Esophagus muscularis mucosa (tissue), 4 donors: ENCODE measurements around the gene OAT. TPM values are rescaled to one million over a fixed set of nuclear protein-coding genes. Genes with fewer than 3 reads are reported as not detected.

Source experiments
- DNase-seq: peaks from one replicate; pipeline ENCODE4 v3.0.0-alpha.2; 2017; ENCODE audit errors: extremely low spot score
- H3K27ac ChIP-seq, 4 donors: fragments of 200-600 bp; sonication (generic); replicated peaks in 1 of 4; 1 replicate in 3 of 4; 2 replicates in 1 of 4; pipeline ENCODE4 v1.5.1; 2016 to 2019; ENCODE audit warnings: mild to moderate bottlenecking in 1 of 4
- H3K27me3 ChIP-seq, 4 donors: fragments of 200-600 bp; sonication (generic); one replicate each; pipeline versions ENCODE4 v1.5.1 to v1.6.0; 2016 to 2019
- H3K36me3 ChIP-seq, 4 donors: fragments of 200-600 bp; sonication (generic); one replicate each; pipeline ENCODE4 v1.5.1; 2016 to 2019
- H3K4me1 ChIP-seq, 4 donors: fragments of 200-600 bp; sonication (generic); one replicate each; pipeline ENCODE4 v1.5.1; 2016 to 2019
- H3K4me3 ChIP-seq, 4 donors: fragments of 200-600 bp; sonication (generic); 1 replicate in 2 of 4; 2 replicates in 2 of 4; pipeline ENCODE4 v1.5.1; 2016 to 2019; ENCODE audit warnings: mild to moderate bottlenecking in 4 of 4, moderate library complexity in 1 of 4
- H3K9me3 ChIP-seq, 4 donors: fragments of 200-600 bp; sonication (generic); 1 replicate in 3 of 4; 2 replicates in 1 of 4; pipeline ENCODE4 v1.5.1; 2016 to 2019
- CTCF ChIP-seq, 3 experiments: fragments of 200-600 bp in 2 of 3; fragments of 450-650 bp in 1 of 3; sonication (generic) in 2 of 3; IDR thresholded peaks; one replicate each; pipeline ENCODE4 v1.5.1; 2017 to 2019; ENCODE audit warnings: antibody characterized with exemption in 3 of 3, mild to moderate bottlenecking in 2 of 3, moderate library complexity in 1 of 3
- EP300 ChIP-seq: sonication (generic); formaldehyde crosslinking; IDR thresholded peaks from one replicate; pipeline ENCODE4 v1.6.1; 2017; ENCODE audit warnings: antibody characterized with exemption
- POLR2A ChIP-seq: fragments of 450-650 bp; IDR thresholded peaks from one replicate; pipeline ENCODE4 v1.6.1; 2017; ENCODE audit warnings: antibody characterized with exemption, moderate library complexity, mild to moderate bottlenecking, low read depth
- POLR2AphosphoS5 ChIP-seq, 2 donors: sonication (generic); formaldehyde crosslinking; IDR thresholded peaks; one replicate each; pipeline ENCODE4 v1.6.1; 2017; ENCODE audit warnings: antibody characterized with exemption in 2 of 2
- whole genome bisulfite sequencing: methylation state at CpG from one replicate; pipeline ENCODE4 v1.1.5; 2018; 5-methylcytosine and 5-hydroxymethylcytosine counted together
- intact Hi-C: fragments of 100-400 bp; cut with DNase I; formaldehyde crosslinking; loops from one replicate; pipeline ENCODE4 v1.15.1; 2023
- total RNA-seq, 4 donors: library from RNA; depleted of rRNA; stranded (reverse); fragments of >200 nt; gene quantifications; one replicate each; pipeline versions ENCODE4 v1.1.0 to v1.2.1, GENCODE V29; 2016

Gene OAT
- total RNA-seq, 4 donors from 2014 or later: 98.8 to 169 (median 143) TPM

GRCh38 chr10:124416733-124417132 is 2.0 kb downstream of the OAT start:
- H3K27ac ChIP-seq: peak overlapping the region; percentile 97 to 99 (median 98)

GRCh38 chr10:124415210-124415609 is 3.5 kb downstream of the OAT start:
- TF ChIP-seq POLR2A: no peak
- TF ChIP-seq CTCF (IDR thresholded peaks at IDR 0.05): no peak
- no peak for TF ChIP-seq POLR2AphosphoS5 (IDR thresholded peaks at IDR 0.05)
- TF ChIP-seq EP300: no peak
- Histone ChIP-seq H3K4me1 (peaks cover 20 to 65% (median 62%) of the 10 kb centered on the region in 4 donors), H3K4me3 (peak overlapping the region in 1 of 4 donors; percentile 12), H3K27ac (peak overlapping the region; percentile 74 to 99 (median 98)), H3K9me3 (no peaks in the 10 kb centered on the region), H3K27me3 (no peaks in the 10 kb centered on the region), H3K36me3 (peaks cover 0 to 23% (median 10%) of the 10 kb centered on the region in 4 donors)
- 64% methylated on average over 2 of the region's 2 CpGs for WGBS
- no peak for DNase-seq
- intact Hi-C loops: loop anchor here (5.0 kb wide), 1 partner anchor 327 kb away; the partner anchor contains the start of gene FAM53B

More at GRCh38 chr10:124416733-124417132, 2.0 kb downstream of the OAT start:
- intact Hi-C loops: loop anchor here (5.0 kb wide), 1 partner anchor 326 kb away; the partner anchor contains the start of gene FAM53B
- peak overlapping the region in 1 of 4 donors; percentile 93 for H3K4me3 ChIP-seq
- peaks cover 20 to 64% (median 59%) of the 10 kb centered on the region in 4 donors for H3K4me1 ChIP-seq
- WGBS: 59% methylated on average over 6 of the region's 6 CpGs
- peaks cover 0 to 9% (median 0%) of the 10 kb centered on the region in 4 donors for H3K36me3 ChIP-seq
- no peak for TF ChIP-seq EP300
- TF ChIP-seq POLR2AphosphoS5 (IDR thresholded peaks at IDR 0.05): peak in 1 of 2 donors; percentile 23
- TF ChIP-seq POLR2A: no peak
- TF ChIP-seq CTCF (IDR thresholded peaks at IDR 0.05): no peak
- H3K9me3 ChIP-seq: no peaks in the 10 kb centered on the region
- DNase-seq: no peak
- H3K27me3 ChIP-seq: no peaks in the 10 kb centered on the region

- Histone ChIP-seq H3K9me3 (no peaks in the 10 kb centered on the region), H3K4me3 (no peak overlapping the region), H3K36me3 (peaks cover 0 to 27% (median 15%) of the 10 kb centered on the region in 4 donors), H3K4me1 (peaks cover 17 to 67% (median 57%) of the 10 kb centered on the region in 4 donors), H3K27ac (peak overlapping the region; percentile 74 to 99 (median 98)), H3K27me3 (no peaks in the 10 kb centered on the region)
- intact Hi-C loops: no loop called here
- TF ChIP-seq POLR2A (no peak), CTCF (IDR thresholded peaks at IDR 0.05) (no peak), POLR2AphosphoS5 (IDR thresholded peaks at IDR 0.05) (no peak), EP300 (no peak)
- 32% methylated on average over 4 of the region's 4 CpGs for WGBS
- DNase-seq: no peak
These were observed 4.6 kb downstream of the OAT start for GRCh38 chr10:124414076-124414475.

- H3K4me3 ChIP-seq: no peak overlapping the region
- TF ChIP-seq CTCF (IDR thresholded peaks at IDR 0.05): no peak
- no peak for TF ChIP-seq EP300
- no peak for TF ChIP-seq POLR2AphosphoS5 (IDR thresholded peaks at IDR 0.05)
- TF ChIP-seq POLR2A: no peak
- intact Hi-C loops: no loop called here
- H3K27me3 ChIP-seq: no peaks in the 10 kb centered on the region
- no peak for DNase-seq
- H3K36me3 ChIP-seq: peaks cover 19 to 70% (median 53%) of the 10 kb centered on the region in 4 donors
- H3K9me3 ChIP-seq: no peaks in the 10 kb centered on the region
- H3K4me1 ChIP-seq: peaks cover 10 to 33% (median 23%) of the 10 kb centered on the region in 4 donors
- no peak overlapping the region for H3K27ac ChIP-seq
These were observed 9.0 kb downstream of the OAT start for GRCh38 chr10:124409696-124410095.

- Histone ChIP-seq H3K4me1 (peaks cover 4 to 20% (median 10%) of the 10 kb centered on the region in 4 donors), H3K27ac (no peak overlapping the region), H3K9me3 (no peaks in the 10 kb centered on the region), H3K36me3 (peaks cover 24 to 83% (median 63%) of the 10 kb centered on the region in 4 donors), H3K4me3 (no peak overlapping the region), H3K27me3 (no peaks in the 10 kb centered on the region)
- intact Hi-C loops: no loop called here
- 92% methylated on average over 2 of the region's 2 CpGs for WGBS
- no peak for DNase-seq
- TF ChIP-seq EP300 (no peak), CTCF (IDR thresholded peaks at IDR 0.05) (no peak), POLR2AphosphoS5 (IDR thresholded peaks at IDR 0.05) (no peak), POLR2A (no peak)
These were observed 10.4 kb downstream of the OAT start for GRCh38 chr10:124408357-124408756.
